OCI-LY7 (cell line): Measurements from ENCODE around the gene IFNK.

Experiments used
- CTCF ChIP-seq: fragments of 200-600 bp; sonication (generic); conservative IDR thresholded peaks from 2 replicates; pipeline ENCODE4 v1.5.1; 2014; ENCODE audit warnings: mild to moderate bottlenecking, antibody characterized with exemption, low read length, moderate library complexity, mixed read lengths
- EZH2phosphoT487 ChIP-seq: fragments of 200-600 bp; sonication (generic); IDR thresholded peaks from 2 replicates; pipeline ENCODE4 v1.6.1; 2018; ENCODE audit warnings: low read depth, borderline replicate concordance, mild to moderate bottlenecking, mixed run types, antibody characterized with exemption, low read length, moderate library complexity, mixed read lengths

- TF ChIP-seq CTCF, result no peak
- TF ChIP-seq EZH2phosphoT487, result no peak
These were observed 24.6 kb upstream of the IFNK start for GRCh38 chr9:27499451-27499850.
